Activated gamma-delta T cell treated with Interleukin-2 at 50 U/mL for 16 hours (primary cell): ENCODE results near the gene EZH1.
A peak's percentile ranks its signal among the peaks of the same experiment; 100 is the strongest.

Source experiments
- DNase-seq: peaks from one replicate; pipeline ENCODE4 v3.0.0-alpha.2; 2020

Gene EZH1

DNA sequence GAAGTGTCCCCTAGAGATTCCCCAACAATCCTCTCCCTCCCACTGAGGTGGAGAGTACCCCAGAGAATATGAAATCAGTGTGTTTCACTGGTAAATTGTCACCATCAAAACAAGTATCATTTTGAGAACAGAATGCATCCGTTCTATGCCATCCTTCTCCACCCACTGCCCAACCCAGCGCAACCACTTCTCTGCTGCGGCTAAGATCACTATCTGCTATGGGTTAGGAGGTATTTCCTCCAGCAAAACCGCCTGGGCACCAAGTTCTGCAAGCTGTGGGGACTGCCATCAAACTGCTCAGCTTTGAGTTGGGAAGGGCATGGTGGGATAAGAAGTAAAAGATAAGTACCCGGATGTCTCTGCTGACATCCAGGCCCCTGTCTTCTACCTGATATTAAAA is 38.1 kb downstream of the EZH1 start:
- DNase-seq, result peak; percentile 23

DNA sequence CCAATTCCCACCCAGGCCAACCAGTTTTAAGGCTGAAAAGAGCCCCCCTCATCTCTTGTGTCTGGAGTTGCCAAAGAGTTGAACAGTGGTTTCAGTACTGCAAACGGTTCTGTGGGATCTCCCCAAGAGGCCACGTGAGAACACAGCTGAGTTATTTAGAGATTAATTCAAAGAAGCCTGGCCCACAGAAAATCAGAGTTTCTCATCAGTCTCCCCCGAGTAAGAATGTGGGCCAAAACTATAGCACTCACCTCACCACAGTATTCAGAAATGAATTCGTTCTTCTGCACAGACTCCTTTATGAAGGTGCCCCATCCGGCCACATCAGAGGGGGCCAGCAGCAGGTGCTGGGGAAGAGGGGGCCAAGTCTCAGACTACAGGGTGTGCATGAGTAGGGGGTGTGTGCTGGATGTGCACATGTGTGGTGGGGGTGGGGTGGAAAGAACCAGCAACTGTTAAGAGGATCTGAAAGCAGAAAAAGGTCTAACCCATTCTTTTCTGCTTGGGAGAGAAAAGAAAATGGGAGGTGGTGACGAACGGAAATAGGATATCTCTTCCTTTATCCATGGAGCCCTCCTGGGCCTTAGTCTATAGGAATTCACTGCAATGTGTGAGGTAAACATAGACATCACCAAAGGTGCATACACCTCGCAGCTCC is 39.9 kb downstream of the EZH1 start:
- DNase-seq, result no peak

- DNase-seq, result no peak
These were observed 40.4 kb downstream of the EZH1 start for GRCh38 chr17:42704490-42704836.

- DNase-seq, result no peak
These were observed 42.4 kb downstream of the EZH1 start for GRCh38 chr17:42702446-42702845.

GRCh38 chr17:42700586-42701289 is 44.1 kb downstream of the EZH1 start:
- DNase-seq, result no peak

GRCh38 chr17:42699415-42699740 is 45.5 kb downstream of the EZH1 start:
- no peak for DNase-seq

GRCh38 chr17:42698736-42699414 is 46.0 kb downstream of the EZH1 start:
- no peak for DNase-seq

GRCh38 chr17:42697108-42697811 is 47.6 kb downstream of the EZH1 start:
- DNase-seq, result no peak

DNA sequence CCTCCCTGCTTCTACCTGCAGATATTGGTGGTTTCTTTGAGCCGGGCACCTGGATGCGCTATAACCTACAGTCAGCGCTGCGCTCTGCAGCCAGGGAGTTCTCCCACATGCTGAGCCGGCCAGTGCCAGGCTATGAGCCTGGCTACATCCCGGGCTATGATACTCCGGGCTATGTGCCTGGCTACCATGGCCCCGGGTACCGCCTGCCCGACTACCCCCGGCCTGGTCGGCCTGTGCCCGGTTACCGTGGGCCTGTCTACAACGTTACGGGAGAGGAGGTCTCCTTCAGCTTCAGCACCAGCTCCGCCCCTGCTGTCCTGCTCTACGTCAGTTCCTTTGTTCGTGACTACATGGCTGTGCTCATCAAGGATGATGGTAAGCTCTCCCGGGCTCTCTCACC is 49.3 kb downstream of the EZH1 start:
- no peak for DNase-seq

DNA sequence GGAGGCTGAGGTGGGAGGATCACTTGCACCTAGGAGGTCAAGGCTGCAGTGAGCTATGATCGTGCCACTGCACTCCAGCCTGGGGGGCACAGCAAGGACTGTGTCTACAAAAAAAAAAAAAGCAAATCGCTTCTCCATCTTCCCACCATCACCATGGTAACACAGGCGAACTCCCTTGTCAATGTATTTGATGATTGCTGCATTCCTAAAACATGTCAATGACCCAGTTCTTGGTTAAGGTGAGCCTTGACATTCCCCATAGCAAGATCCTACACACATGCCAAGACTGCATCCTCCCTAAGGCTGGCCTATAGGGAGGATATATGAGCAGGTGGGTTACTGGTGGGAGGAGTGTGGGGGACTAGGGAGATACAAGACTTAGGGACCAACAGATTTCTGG is 50.3 kb downstream of the EZH1 start:
- DNase-seq, result no peak

- DNase-seq, result no peak
These were observed 52.4 kb downstream of the EZH1 start for GRCh38 chr17:42692489-42692888.

GRCh38 chr17:42691021-42691545 is 53.8 kb downstream of the EZH1 start:
- DNase-seq, result no peak

- no peak for DNase-seq
These were observed 54.2 kb downstream of the EZH1 start for GRCh38 chr17:42690596-42690995.

DNA sequence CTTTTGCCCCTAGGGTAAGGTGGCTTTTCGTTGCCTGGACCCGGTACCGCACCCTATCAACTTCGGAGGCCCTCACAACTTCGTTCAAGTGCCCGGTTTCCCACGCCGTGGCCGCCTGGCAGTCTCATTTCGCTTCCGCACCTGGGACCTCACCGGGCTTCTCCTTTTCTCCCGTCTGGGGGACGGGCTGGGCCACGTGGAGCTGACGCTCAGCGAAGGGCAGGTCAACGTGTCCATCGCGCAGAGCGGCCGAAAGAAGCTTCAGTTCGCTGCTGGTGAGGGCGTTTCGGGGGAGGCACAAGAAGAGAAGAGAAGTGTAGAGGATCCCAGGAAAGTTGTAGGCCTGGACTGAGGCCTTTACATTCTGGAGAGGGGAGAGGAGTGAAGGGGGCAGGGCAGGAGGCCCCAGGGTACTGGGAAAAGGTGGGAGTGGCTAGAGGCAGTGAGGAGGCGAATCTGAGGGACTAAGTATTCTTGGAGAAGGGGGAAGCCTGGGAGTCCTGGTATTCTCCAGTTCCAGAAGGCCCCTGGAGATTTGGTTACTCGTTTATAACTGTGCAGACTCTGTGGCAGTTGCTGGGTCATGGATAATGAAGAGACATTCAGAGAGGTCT is 57.0 kb downstream of the EZH1 start:
- DNase-seq, result no peak

GRCh38 chr17:42686520-42687128 is 58.2 kb downstream of the EZH1 start:
- DNase-seq, result no peak

DNA sequence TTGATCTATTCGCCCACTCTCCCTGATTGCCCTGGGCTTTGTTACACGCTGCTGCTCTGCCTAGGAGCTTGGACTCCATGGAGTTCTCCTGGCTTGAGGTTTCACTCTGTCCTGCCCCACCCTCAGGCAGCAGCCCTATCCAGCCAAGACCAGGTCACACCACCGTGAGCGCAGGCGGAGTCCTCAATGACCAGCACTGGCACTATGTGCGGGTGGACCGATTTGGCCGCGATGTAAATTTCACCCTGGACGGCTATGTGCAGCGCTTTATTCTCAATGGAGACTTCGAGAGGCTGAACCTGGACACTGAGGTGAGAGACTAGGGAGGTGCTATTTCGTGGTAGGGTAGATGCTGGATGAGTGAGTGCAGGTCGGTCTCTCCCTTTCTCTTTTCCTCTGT is 59.0 kb downstream of the EZH1 start:
- DNase-seq, result no peak

- DNase-seq, result no peak
These were observed 59.8 kb downstream of the EZH1 start for GRCh38 chr17:42684929-42685556.

DNA sequence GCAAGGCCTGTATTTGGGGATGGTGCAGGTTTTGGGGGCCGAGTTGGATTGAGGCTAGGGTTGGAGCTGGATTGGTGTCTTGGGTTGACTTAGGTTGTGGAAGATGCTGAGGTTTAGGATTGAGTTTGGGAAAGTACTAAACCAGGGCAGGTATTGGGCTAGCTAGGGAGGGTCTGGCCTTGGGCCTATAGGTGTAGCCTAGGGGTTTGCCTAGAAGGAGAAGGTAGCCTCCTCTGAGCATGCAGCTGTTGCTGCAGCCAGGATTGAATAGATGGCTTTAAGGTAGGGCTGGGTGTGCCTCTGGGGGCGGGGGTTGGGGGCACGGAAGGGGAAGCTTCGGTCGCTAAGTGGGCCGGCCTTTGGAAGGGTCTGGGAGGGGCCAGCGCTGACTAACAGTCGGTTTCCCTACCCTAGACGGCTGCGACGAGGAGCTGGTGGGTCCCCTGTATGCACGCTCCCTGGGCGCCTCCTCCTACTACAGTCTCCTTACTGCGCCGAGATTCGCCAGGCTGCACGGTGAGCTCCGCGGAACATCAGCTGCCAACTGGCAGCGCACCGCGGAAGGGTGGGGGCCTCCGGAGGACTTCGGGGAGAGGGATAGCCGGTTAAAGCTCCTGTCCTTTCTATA is 61.3 kb downstream of the EZH1 start:
- DNase-seq, result no peak

DNA sequence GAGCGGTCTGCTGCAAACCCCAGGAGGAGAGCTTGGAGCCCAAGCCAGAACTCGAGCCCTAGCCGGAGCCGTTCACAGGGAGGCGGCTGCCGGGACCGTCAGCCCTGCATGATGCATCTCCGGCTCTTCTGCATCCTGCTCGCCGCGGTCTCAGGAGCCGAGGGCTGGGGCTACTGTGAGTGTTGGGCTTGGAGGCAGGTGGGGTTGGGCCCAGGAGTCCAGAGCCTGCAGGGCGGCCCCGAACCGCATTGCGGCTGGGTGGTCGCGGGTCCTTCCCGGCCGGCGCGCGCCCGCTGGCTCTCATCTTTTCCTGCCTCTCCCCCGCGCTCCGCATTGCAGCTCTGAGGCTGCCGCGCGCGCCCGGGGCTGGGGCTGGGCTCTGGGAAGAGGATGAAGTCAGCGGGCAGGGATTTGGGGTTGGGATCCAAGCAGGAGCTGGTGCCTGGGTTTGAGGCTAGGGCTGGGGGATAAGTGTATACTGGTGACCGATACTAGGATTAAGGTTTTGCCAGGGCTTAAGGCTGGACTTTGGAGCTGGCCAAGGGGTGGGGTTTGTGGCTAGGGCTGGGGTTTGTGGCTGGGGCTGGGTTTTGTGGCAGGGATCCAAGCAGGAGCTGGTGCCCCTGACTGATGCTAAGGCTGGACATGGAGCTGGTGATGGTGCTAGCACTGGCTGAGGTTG is 62.0 kb downstream of the EZH1 start:
- DNase-seq, result peak; percentile 30

DNA sequence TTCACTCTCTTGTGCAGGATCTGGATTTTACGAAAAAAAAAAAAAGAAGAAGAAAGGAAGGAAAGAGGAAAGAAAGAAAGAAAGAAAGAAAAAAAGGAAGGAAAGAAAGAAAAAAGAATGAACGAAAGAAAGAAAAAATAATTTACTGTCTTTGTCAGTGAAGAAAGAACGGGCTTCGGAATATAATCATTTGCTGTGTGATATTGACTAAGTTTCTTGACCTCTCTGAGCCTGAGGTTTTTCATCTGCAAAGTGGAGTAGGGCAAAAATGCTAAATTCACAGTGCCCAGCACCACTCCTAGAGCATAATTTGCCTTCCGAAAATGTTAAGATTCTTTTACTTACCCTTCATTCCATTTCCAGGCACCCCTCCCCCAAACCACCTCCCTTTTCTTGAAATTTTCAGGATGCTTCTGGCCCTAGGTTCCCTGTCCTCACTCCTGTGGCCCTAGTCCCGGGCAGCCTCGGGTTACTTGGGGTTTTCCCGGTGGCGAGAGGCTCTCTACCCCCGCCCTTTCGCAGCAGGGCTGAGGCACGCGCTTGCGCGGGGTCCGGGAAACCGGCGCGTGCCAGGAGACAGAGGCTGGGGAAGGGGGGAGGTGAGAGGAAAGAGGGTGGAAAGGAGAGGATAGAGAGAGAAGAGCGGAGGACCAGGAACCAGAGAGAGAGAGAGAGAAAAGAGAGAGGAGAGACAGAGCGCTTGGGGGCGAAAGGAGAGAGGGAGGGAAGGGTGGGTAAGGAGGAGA is 62.7 kb downstream of the EZH1 start, which contains the start of gene CNTNAP1:
Gene CNTNAP1, plus strand, starts transcription at position 556 of the 746 bp plus-strand sequence. CDS start 299 bp downstream, outside the sequence.
- no peak for DNase-seq
